ENCODE results near the gene HLCS.

The HLCS gene

DNA sequence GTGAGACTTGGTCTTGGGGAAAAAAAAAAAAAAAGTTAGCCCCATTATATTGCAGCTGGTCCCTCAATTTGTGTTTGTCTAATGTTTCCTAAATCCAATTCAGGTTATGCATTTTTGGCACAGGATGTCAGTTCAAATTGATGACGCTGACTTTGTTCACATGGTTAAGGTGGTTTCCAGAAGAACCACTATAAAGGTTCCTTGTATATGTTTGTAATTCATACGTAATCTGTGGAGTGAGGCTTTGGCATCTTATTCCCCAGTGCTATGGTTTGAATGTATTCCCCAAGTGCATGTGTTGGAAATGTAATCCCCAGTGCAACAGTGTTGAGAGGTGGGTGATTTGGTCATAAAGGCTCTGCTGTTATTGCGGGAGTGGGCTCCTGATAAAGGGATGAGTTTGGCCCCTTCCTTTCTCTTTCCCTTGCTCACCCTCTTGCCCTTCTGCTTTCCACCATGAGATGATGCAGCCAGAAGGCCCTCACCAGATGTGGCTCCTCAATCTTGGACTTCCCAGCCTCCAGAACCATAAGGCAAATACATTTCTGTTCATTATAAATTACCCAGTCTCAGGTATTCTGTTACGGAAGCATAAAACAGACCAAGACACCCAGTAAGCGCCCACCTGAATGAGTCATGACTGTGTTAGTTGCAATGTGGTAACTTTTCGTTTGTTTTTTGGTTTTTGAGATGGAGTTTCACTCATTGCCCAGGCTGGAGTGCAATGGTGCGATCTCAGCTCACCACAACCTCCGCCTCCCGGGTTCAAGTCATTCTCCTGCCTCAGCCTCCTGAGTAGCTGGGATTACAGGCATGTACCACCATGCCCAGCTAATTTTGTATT, 19.5 kb upstream of the HLCS start:
- in situ Hi-C loops (cut with HindIII; ENCODE audit: low sequenced_read_pairs), result no loop called here

DNA sequence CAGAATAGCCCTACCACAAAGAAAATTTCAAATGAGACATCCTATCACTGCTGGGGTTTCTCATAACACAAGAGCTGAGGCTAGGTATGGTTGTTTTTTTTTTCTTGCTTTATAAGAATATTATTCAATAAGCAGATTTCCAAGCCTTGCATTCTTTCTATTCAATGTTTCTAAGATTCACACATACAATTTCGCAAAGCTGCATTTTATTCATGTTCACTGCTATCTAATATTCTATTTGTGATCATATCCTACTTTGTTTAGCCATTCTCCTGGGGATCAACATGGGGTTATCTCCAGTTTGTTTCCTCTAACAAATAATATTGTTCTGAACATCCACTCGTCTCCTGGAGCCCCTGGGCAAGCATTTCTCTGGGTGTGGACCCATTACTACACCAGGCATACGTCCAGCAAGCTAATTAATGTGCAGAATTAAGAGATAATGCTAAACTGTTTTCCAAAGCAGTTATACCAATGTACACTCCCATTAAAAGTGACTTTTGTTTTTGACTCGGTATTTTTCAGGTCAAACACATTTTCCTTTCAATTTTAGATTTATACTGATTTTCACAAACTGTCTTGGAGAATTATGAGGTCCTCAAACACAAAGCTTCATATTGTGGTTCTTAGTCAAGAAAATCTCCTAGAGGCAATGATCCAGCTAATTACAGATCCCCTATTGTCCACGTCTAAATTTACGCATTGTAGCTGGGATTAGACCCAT, 15.7 kb upstream of the HLCS start:
- in situ Hi-C loops (cut with HindIII; ENCODE audit: low sequenced_read_pairs), result no loop called here

DNA sequence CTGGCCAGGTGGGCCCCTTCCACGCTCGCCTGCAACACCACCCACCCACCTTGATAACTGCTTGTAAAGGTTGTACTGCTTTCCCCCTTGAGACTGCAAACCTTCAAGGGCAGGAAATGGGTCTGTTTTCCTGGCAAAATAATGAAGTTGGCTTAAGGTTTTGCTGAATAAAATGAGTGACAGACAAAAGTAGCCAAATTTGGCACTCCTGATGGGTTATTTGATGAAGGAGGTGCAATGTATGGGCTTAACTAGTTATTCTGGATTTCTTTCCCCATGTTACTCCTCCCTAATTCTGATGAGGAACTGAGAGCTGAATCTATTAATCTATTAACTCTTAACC, 14.6 kb upstream of the HLCS start:
- in situ Hi-C loops (cut with HindIII; ENCODE audit: low sequenced_read_pairs), result no loop called here

DNA sequence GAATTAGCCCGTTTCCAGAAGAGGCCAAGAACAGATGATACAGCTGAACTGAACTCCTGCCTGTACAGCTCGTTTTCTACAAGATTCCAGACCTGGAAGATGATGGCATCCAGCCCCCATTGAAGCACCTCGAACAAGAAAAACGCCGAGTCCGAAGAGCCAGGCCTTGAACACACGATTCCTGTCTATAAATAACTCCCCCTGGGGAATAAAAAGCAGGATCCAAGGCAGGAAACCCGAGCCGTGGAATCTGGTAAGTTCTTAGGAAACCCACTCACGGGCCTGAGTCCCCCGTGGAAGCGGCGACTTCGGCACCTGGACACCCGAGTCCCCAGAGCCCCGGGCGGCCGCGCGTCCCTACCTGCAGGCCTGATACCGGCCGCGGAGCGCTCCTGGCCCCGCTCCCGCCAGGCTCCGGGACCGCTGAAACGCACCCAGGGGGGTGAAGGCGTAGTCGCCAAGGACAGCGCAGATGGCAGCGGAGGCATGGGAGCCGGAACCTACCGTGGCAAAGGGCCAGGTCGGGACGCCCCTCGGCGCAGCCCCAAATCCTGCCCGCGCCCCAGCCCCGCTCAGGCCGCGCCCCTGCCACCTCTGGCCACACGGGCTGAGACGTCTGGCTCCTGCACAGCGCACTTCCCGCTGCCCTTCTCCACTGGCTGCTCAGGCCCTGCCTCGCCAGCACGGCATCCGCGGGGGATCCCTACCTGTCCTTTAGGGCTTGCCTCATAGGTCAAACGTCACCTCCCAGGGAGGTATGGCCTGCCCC, 14.0 kb upstream of the HLCS start:
- in situ Hi-C loops (cut with HindIII; ENCODE audit: low sequenced_read_pairs), result no loop called here

DNA sequence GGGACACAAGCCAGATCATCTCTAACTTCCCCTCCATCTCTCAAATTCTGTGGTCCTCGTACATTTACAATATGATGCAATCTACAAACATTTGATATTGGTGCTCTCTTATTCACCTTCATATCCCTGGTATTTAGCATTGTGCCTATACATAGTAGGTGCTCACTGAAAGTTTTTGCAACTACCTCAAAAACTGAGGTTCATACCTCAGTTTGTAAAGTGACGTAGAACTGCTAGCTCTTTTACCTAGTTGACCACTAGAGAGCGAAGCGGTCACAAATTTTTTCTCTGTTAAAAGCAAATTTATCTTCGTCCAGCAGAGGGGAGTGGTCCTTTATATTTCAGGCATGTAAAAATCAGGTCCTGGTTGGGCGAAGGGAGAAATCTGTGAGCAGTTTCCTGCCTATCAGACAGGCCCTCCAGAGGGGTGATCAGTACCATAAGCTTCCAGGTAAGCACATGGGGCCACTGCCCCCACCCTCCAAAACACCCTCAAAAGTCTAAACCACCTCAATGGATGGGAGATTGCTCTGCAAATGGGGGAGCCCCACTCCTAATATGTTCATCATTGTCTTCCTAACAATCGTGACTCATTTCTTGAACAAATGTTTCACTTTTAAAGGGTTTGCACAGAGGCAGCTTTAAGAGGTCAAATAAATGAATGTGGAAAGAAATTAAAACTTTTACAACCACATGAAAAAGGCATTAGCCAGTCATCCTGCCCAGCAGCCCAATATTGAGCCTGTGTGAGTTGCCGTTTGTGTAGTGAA, 10.6 kb upstream of the HLCS start:
- in situ Hi-C loops (cut with HindIII; ENCODE audit: low sequenced_read_pairs), result no loop called here

DNA sequence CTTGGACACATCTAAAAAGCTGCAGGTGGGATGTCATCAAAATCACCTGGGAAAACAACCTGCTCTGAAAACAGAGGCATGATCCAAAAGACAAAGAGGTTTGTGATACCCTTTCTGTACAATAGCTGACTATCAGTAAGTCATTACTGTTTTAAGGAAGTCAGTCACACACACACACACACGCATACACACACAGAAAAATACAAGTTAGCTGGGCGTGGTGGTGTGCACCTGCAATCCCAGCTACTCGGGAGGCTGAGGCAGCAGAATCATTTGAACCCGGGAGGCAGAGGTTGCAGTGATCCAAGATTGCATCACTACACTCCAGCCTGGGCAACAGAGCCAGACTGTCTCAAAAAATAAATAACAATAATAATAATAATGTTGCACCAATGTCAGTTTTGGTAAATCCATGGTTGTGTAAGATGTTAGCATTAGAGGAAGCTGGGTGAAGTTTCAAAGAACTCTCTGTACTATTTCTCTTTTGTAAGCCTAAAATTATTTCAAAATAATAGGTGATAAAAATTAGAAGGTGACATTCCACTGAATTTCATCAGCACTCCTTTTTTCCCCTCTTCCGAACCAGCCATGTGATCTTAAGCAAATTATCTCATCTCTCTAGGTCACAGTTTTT, 9.9 kb upstream of the HLCS start:
- in situ Hi-C loops (cut with HindIII; ENCODE audit: low sequenced_read_pairs), result no loop called here

DNA sequence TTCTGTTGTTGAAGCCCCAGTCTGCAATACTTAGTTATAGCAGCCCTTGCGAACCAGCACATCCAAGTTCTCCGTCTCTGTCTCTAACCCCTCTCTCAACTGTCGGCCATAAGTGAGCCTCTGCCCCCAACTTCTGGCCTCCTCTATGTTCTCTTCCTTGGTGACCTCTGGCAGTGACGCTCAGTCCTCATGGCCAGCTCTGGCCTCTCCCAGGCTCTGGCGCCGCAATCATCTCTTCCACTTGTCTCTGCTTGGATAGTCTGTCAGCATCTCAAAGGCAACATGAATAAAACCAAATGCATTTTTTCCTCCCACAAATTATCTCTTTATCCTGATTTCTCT, 8.4 kb upstream of the HLCS start:
- in situ Hi-C loops (cut with HindIII; ENCODE audit: low sequenced_read_pairs), result no loop called here

DNA sequence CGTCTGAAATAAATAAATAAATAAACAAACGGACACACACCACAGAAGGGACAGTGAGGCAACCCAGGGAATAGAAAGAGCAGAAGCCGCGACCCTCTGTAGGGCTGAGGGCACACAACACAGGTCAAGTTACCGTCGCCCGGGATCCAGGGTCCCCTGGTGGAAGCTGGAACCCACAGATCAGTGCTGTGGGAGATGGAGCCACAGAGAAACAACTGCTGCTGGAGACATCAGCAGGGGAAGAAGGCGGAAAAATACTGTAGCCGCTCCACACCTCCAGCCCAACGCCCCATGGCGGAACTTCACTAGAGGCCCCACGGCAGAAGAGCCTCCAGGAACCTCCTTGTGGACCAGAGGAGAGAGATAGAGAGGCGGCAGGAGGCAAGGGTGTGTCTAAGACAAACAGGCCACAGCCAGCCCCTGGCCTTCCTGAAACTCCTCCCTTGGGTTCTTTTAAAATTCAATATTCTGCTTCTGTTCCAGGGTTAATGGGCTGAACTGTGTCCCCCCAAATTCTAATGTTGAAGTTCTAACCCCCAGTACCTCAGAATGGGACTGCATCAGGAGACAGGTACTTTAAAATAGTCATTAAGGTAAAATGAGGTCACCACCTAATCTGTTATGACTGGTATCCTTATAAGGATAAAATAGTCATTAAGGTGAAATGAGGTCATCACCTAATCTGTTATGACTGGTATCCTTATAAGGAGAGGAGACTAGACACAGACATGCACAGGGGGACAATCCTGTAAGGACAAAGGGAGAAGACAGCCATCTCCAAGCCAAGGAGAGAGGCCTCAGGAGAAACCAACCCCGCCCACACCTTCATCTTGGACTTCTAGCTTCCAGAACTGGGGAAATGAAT, 7.7 kb upstream of the HLCS start:
- in situ Hi-C loops (cut with HindIII; ENCODE audit: low sequenced_read_pairs), result no loop called here

DNA sequence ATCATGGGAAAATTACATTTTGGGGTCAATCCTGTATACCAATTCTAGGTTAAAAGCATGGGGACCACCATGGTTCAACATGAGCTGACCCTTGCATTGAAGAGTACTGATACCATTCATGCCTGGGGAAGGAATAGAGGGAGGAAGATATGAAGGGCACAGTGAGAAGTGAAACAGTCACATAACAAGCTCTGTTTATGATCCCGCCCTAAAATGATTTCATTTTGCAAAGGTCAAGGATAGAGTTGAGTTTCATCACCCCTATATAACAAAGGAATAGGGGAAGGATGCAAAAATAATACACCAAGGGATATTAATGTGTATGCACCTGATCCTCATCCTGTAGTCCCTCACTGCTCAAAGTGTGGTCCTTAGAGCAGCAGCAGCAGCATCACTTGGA, 2.5 kb upstream of the HLCS start:
- in situ Hi-C loops (cut with HindIII; ENCODE audit: low sequenced_read_pairs), result no loop called here

DNA sequence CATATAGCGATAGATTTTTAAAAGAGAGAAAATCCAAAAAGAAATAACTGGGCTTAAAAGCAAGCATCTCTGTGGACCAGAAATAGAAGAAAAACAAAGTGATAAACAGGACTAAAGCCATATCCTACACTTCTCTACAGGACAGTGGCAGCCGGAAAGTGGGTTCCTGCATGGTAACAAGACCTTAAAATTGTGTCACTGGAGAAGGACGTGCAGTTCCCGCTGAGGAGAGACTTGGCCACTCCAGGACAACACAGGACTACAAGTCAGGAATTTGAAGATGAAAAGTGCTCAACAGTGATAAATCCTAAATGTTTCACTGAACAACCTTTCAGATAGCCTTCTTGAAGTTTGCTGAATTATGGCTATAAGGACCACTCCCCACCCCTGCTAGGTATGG, 1.9 kb upstream of the HLCS start:
- in situ Hi-C loops (cut with HindIII; ENCODE audit: low sequenced_read_pairs), result no loop called here

DNA sequence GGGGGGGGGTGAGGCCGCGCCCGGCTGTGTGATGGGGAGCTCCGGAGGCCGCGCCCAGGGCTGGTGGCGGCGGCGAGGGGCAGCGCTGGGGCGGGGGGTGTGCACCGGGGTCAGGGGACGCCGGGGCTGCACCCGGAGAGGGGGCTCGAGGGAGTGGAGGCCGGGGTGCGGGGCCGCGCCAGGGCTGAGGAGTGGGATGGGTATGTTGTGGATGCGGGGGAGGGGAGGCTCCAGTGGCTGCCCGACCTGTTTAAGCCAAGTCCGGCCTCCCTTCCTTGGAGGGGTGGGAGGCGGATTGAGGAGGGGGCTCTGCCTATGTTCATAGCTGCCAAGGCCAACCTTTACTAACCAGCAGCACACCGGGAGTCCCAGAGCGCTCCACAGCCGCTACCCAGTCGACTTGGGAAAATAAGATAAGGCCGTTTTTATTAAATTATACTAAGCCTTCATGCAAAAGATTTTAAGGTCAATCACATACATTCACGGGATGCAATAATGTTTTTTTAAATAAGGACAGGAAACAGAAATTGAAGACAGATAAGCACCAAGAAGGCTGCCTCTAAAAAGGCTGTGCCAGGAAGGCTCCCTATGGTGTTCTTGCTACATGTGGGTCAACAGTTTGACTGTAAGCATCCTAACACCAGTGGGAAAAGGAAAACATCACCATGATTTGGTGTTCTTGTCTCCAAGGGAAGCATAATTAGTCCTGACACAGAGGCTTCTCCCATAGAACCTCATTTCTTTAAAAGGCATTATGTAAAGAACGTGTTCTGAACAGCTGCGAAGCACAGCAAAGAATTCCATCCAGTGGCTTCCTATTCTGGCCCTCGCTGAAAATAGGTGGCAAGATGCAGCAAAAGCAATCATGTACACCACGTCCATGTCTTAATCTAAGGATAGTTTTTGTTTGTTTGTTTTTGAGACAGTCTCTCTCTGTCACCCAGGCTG, 626 bp upstream of the HLCS start:
- in situ Hi-C loops (cut with HindIII; ENCODE audit: low sequenced_read_pairs), result no loop called here

DNA sequence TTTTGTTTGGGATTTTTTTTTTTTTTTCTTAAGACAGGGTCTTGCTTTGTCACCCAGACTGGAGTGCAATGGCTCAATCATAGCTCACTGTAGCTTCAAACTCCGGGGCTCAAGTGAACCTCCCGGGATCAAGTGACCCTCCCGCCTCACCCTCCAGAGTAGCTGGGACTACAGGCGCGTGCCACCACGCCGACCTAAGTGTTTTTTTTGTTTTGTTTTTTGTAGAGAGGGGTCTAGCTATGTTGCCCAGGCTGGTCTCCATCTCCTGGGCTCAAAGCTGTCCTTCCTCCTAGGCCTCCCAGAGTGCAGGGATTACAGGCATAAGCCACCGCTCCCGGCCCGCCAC, 776 bp downstream of the HLCS start:
- in situ Hi-C loops (cut with HindIII; ENCODE audit: low sequenced_read_pairs), result no loop called here

DNA sequence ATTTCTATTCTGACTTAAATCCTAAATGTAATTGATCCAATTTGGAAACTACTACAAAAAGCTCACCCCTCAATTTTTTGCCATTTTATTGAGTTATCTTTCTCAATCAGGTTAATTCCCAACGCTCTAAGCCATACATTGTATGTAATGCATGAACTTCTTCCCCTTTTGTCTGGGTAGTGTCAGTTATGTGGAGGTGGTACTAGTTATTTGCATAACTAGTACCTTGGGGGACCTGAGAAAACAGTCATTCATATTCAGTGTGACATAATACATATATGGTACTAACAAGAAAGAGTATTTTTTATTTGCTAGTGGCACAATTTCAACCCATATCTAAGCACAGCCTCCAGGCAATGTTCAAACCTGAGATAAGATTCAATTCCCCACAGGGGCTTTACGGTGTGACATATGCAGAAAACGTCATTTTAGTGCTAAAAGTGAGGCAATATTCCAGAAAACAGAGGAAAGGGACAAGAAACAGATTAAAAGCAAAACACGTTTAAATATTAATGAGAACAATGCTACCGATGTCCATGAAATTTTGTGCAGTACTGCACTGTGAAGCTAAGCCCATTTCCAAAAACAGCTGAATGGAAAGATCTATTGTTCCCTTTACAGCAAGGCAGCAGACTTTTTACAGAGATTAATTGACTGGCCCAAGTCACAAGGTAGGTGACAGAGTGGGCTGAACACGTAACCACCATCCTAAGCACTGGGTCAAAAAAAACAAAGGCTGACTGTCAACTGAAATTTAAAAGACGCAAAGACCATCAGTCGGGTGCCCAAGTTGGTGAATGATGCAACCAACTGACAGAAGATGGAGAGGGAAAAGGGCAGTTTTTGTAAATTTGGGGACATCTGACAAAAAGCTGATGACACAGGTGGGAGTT, 1.4 kb downstream of the HLCS start:
- in situ Hi-C loops (cut with HindIII; ENCODE audit: low sequenced_read_pairs), result no loop called here

DNA sequence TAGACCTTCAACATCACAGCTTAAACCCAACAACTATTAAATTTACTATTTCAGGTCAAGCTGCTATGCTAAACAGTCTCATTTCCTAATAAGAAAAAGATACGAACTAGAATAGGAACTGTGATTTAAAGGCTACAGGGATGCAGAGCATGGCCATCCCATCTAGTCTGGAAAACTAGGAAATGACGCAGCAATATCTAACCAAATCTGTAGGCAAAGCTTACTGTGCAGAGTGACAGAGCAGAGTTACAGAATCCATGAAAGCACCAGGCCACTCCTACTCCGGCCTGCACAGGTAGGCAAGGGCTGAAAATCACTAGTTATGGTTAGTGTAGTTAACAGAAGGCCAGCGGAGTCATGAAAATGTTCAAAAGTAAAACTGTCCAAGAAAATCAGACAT, 2.1 kb downstream of the HLCS start:
- in situ Hi-C loops (cut with HindIII; ENCODE audit: low sequenced_read_pairs), result no loop called here

DNA sequence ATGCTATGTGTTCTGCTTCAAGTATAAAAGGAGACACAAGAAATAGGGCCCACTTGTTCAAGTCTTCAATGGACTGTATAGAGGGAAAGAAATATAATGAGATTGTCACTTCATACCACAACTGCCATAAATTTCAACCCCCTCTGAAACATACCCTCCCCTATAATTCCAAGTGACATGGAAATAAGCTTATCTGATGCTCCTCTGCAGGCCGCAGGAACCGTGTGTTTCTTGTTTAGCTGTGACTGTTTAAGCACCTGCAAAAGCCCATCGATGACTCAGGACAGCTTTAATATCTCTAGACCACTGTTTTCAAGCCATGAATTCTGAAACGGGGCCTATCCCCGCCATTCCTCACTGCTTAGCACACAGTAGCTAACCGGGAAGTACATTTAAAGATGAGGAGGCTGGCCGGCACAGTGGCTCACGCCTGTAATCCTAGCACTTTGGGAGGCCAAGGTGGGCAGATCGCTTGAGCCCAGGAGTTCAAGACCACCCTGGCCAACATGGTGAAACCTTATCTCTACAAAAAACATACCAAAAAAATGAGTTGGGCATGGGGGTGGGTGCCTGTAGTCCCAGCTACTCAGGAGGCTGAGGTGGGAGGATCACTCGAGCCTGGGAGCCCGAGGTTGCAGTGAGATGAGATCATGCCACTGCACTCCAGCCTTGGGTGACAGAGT, 4.2 kb downstream of the HLCS start:
- in situ Hi-C loops (cut with HindIII; ENCODE audit: low sequenced_read_pairs), result no loop called here

DNA sequence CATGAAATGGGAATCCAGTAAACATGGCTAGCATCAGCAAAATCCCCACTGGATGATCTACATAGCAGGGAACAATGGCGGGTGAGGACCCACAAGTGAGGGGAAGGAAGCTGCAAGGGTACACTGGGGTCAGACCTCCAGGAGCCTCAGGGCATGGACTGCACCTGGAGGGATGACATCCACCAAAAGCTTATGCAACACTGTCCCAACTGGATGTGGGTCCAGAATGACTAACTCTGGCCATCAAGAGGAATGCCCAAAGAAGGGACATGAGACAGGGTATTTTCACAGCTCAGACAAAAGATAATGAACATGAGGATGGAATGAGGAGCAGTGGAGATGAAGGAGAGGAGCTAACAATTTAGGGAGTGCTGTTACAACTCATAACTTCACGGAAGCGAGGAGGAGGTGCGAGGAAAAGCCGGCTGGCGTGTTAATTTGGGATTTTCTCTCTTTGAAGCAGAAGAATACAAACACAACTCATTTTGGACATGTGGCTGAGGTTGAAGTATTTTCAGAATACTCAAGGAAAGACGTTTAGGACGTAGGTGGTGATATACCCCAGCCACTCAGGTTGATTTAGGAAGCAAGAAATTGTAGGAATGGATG, 5.7 kb downstream of the HLCS start:
- in situ Hi-C loops (cut with HindIII; ENCODE audit: low sequenced_read_pairs), result no loop called here
